Muscle layer of duodenum (tissue), 2 donors: ENCODE results near the gene SFR1.
A peak's percentile ranks its signal among the peaks of the same experiment; 100 is the strongest.

Experiments used
- H3K27ac ChIP-seq: one replicate; pipeline ENCODE4 v1.7.0; 2013; ENCODE audit warnings: mild to moderate bottlenecking, low read length
- H3K27me3 ChIP-seq: one replicate; pipeline ENCODE4 v1.7.0; 2013; ENCODE audit warnings: low read depth, mild to moderate bottlenecking, control low read depth, low read length
- H3K36me3 ChIP-seq, 2 donors: one replicate each; pipeline ENCODE4 v1.7.0; 2013; ENCODE audit warnings: low read length in 2 of 2, control low read depth in 1 of 2, mild to moderate bottlenecking in 1 of 2; ENCODE audit not compliant: insufficient read depth in 2 of 2, control insufficient read depth in 1 of 2
- H3K4me1 ChIP-seq, 2 donors: one replicate each; pipeline ENCODE4 v1.7.0; 2013; ENCODE audit warnings: low read length in 2 of 2, mild to moderate bottlenecking in 2 of 2, control low read depth in 1 of 2, moderate library complexity in 1 of 2; ENCODE audit not compliant: insufficient read depth in 2 of 2, control insufficient read depth in 1 of 2
- H3K4me3 ChIP-seq, 2 donors: one replicate each; pipeline ENCODE4 v1.7.0; 2013; ENCODE audit warnings: low read length in 2 of 2, low read depth in 1 of 2, mild to moderate bottlenecking in 1 of 2
- H3K9me3 ChIP-seq, 2 donors: one replicate each; pipeline ENCODE4 v1.7.0; 2013; ENCODE audit warnings: low read length in 2 of 2, control low read depth in 1 of 2, mild to moderate bottlenecking in 1 of 2; ENCODE audit not compliant: control insufficient read depth in 1 of 2
- donor health status: healthy.

Gene SFR1

GRCh38 chr10:104121485-104122224, at the start of gene SFR1:
SFR1 (plus strand) TSS chr10:104122171; CDS start chr10:104122184, 13 bp downstream.
- H3K9me3 ChIP-seq, result no peaks in the 10 kb centered on the region
- no peaks in the 10 kb centered on the region for H3K27me3 ChIP-seq
- H3K27ac ChIP-seq, result peak within 1 kb of the TSS; percentile 100
- H3K36me3 ChIP-seq, result peaks cover 0 to 18% of the 10 kb centered on the region in 2 donors
- H3K4me1 ChIP-seq, result peaks cover 3 to 10% of the 10 kb centered on the region in 2 donors
- H3K4me3 ChIP-seq, result peak within 1 kb of the TSS; percentile 82 to 92

- H3K27me3 ChIP-seq, result no peaks in the 10 kb centered on the region
- H3K4me1 ChIP-seq, result no peaks in the 10 kb centered on the region
- no peaks in the 10 kb centered on the region for H3K36me3 ChIP-seq
- no peak overlapping the region for H3K27ac ChIP-seq
- no peaks in the 10 kb centered on the region for H3K9me3 ChIP-seq
- no peak overlapping the region for H3K4me3 ChIP-seq
Observed at GRCh38 chr10:104072786-104073185, 49.2 kb upstream of the SFR1 start.

GRCh38 chr10:104074505-104074904, 47.5 kb upstream of the SFR1 start:
- Histone ChIP-seq H3K9me3 (no peaks in the 10 kb centered on the region), H3K4me1 (no peaks in the 10 kb centered on the region), H3K4me3 (no peak overlapping the region), H3K27ac (no peak overlapping the region), H3K27me3 (no peaks in the 10 kb centered on the region), H3K36me3 (no peaks in the 10 kb centered on the region)

- H3K9me3 ChIP-seq, result no peaks in the 10 kb centered on the region
- no peak overlapping the region for H3K27ac ChIP-seq
- no peaks in the 10 kb centered on the region for H3K4me1 ChIP-seq
- H3K4me3 ChIP-seq, result no peak overlapping the region
- no peaks in the 10 kb centered on the region for H3K27me3 ChIP-seq
- H3K36me3 ChIP-seq, result no peaks in the 10 kb centered on the region
Observed at GRCh38 chr10:104076743-104077160, 45.2 kb upstream of the SFR1 start.

- Histone ChIP-seq H3K4me3 (no peak overlapping the region), H3K9me3 (no peaks in the 10 kb centered on the region), H3K4me1 (no peaks in the 10 kb centered on the region), H3K27me3 (no peaks in the 10 kb centered on the region), H3K27ac (no peak overlapping the region), H3K36me3 (no peaks in the 10 kb centered on the region)
Observed at GRCh38 chr10:104077247-104077646, 44.7 kb upstream of the SFR1 start.

- H3K27ac ChIP-seq, result no peak overlapping the region
- no peaks in the 10 kb centered on the region for H3K36me3 ChIP-seq
- no peaks in the 10 kb centered on the region for H3K9me3 ChIP-seq
- H3K4me1 ChIP-seq, result no peaks in the 10 kb centered on the region
- no peak overlapping the region for H3K4me3 ChIP-seq
- no peaks in the 10 kb centered on the region for H3K27me3 ChIP-seq
Observed at GRCh38 chr10:104077663-104078151, 44.3 kb upstream of the SFR1 start.

- Histone ChIP-seq H3K4me1 (no peaks in the 10 kb centered on the region), H3K27me3 (no peaks in the 10 kb centered on the region), H3K36me3 (no peaks in the 10 kb centered on the region), H3K4me3 (no peak overlapping the region), H3K9me3 (no peaks in the 10 kb centered on the region), H3K27ac (no peak overlapping the region)
Observed at GRCh38 chr10:104080762-104081161, 41.2 kb upstream of the SFR1 start.

- Histone ChIP-seq H3K4me1 (no peaks in the 10 kb centered on the region), H3K9me3 (no peaks in the 10 kb centered on the region), H3K36me3 (no peaks in the 10 kb centered on the region), H3K27me3 (no peaks in the 10 kb centered on the region), H3K4me3 (no peak overlapping the region), H3K27ac (no peak overlapping the region)
Observed at GRCh38 chr10:104081998-104082397, 40.0 kb upstream of the SFR1 start.

- Histone ChIP-seq H3K4me3 (no peak overlapping the region), H3K27ac (no peak overlapping the region), H3K4me1 (no peaks in the 10 kb centered on the region), H3K36me3 (no peaks in the 10 kb centered on the region), H3K27me3 (no peaks in the 10 kb centered on the region), H3K9me3 (no peaks in the 10 kb centered on the region)
Observed at GRCh38 chr10:104084482-104085142, 37.4 kb upstream of the SFR1 start.

- Histone ChIP-seq H3K36me3 (no peaks in the 10 kb centered on the region), H3K27ac (no peak within 1 kb of the TSS), H3K9me3 (no peaks in the 10 kb centered on the region), H3K4me3 (no peak within 1 kb of the TSS), H3K27me3 (no peaks in the 10 kb centered on the region), H3K4me1 (no peaks in the 10 kb centered on the region)
Observed at GRCh38 chr10:104085801-104086400, 36.1 kb upstream of the SFR1 start, which contains the start of gene COL17A1. COL17A1 (minus strand) TSS chr10:104085880; CDS start chr10:104080673, 5,207 bp downstream.

GRCh38 chr10:104088239-104088638, 33.7 kb upstream of the SFR1 start:
- Histone ChIP-seq H3K27me3 (no peaks in the 10 kb centered on the region), H3K4me1 (no peaks in the 10 kb centered on the region), H3K9me3 (no peaks in the 10 kb centered on the region), H3K36me3 (no peaks in the 10 kb centered on the region), H3K4me3 (no peak overlapping the region), H3K27ac (no peak overlapping the region)
